ENCODE data around the gene KRT23.

Gene KRT23

DNA sequence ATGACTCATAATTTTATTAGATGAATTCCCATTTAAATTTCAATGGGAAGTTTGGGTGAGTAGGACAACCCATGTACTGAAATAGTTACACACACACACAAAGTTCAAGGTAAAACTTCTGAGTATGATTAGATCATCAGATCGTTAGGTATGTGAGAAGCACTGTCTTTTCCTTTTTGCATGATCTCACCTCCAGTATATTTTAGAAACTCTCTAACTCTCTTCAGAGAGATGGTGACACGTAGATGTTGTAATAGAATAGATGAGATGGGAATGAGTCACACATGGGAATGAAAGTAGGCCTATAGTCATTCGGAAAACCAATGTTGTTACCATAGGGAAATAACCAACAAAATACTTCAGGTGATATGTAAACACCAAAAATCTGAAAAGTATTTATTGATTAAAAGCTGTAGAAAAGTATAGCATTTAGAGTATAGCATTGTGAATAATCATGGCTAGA is 22.2 kb downstream of the KRT23 start (continued):
- TF ChIP-seq SP2 (tag by site-specific recombination; IDR thresholded peaks at IDR 0.05) (no peak), AEBP2 (tag by site-specific recombination; IDR thresholded peaks at IDR 0.05; ENCODE audit: borderline replicate concordance) (no peak), ZNF311 (tag by site-specific recombination; IDR thresholded peaks at IDR 0.05; ENCODE audit: borderline replicate concordance) (no peak), ZNF747 (tag by site-specific recombination; IDR thresholded peaks at IDR 0.05) (no peak), GLI4 (tag by site-specific recombination; IDR thresholded peaks at IDR 0.05) (no peak), ZNF561 (tag by site-specific recombination; IDR thresholded peaks at IDR 0.05; ENCODE audit: borderline replicate concordance) (no peak), ZNF426 (tag by site-specific recombination; IDR thresholded peaks at IDR 0.05) (no peak), REPIN1 (tag by site-specific recombination; IDR thresholded peaks at IDR 0.05; ENCODE audit: low read depth) (no peak), PATZ1 (tag by site-specific recombination; IDR thresholded peaks at IDR 0.05) (no peak), ZNF521 (tag by site-specific recombination; IDR thresholded peaks at IDR 0.05) (no peak), SCRT1 (tag by site-specific recombination; IDR thresholded peaks at IDR 0.05; ENCODE audit: borderline replicate concordance) (no peak), ZNF544 (tag by site-specific recombination; IDR thresholded peaks at IDR 0.05) (no peak), ZNF560 (tag by site-specific recombination; IDR thresholded peaks at IDR 0.05; ENCODE audit: borderline replicate concordance) (no peak), ZNF24 (tag by site-specific recombination; IDR thresholded peaks at IDR 0.05) (peak; percentile 59; the same call in 1 of the 2 replicates), YY1 (tag by site-specific recombination; IDR thresholded peaks at IDR 0.05) (no peak), ZNF518A (tag by site-specific recombination; conservative IDR thresholded peaks at IDR 0.05; ENCODE audit: low read depth) (peak; percentile 52), BCL6B (tag by site-specific recombination; IDR thresholded peaks at IDR 0.05) (no peak), ZNF571 (tag by site-specific recombination; IDR thresholded peaks at IDR 0.05) (no peak), ZSCAN23 (tag by site-specific recombination; IDR thresholded peaks at IDR 0.05) (no peak), ZNF248 (tag by site-specific recombination; IDR thresholded peaks at IDR 0.05) (no peak)
- TF ChIP-seq, protein P1, sequence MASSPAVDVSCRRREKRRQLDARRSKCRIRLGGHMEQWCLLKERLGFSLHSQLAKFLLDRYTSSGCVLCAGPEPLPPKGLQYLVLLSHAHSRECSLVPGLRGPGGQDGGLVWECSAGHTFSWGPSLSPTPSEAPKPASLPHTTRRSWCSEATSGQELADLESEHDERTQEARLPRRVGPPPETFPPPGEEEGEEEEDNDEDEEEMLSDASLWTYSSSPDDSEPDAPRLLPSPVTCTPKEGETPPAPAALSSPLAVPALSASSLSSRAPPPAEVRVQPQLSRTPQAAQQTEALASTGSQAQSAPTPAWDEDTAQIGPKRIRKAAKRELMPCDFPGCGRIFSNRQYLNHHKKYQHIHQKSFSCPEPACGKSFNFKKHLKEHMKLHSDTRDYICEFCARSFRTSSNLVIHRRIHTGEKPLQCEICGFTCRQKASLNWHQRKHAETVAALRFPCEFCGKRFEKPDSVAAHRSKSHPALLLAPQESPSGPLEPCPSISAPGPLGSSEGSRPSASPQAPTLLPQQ (tag by site-specific recombination; IDR thresholded peaks at IDR 0.05), result 0 out of 2 replicates have a peak, but pooled peaks have one; percentile 51
- TF ChIP-seq, protein P2, sequence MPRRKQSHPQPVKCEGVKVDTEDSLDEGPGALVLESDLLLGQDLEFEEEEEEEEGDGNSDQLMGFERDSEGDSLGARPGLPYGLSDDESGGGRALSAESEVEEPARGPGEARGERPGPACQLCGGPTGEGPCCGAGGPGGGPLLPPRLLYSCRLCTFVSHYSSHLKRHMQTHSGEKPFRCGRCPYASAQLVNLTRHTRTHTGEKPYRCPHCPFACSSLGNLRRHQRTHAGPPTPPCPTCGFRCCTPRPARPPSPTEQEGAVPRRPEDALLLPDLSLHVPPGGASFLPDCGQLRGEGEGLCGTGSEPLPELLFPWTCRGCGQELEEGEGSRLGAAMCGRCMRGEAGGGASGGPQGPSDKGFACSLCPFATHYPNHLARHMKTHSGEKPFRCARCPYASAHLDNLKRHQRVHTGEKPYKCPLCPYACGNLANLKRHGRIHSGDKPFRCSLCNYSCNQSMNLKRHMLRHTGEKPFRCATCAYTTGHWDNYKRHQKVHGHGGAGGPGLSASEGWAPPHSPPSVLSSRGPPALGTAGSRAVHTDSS (tag by site-specific recombination; IDR thresholded peaks at IDR 0.05), result no peak
- TF ChIP-seq, protein P3, sequence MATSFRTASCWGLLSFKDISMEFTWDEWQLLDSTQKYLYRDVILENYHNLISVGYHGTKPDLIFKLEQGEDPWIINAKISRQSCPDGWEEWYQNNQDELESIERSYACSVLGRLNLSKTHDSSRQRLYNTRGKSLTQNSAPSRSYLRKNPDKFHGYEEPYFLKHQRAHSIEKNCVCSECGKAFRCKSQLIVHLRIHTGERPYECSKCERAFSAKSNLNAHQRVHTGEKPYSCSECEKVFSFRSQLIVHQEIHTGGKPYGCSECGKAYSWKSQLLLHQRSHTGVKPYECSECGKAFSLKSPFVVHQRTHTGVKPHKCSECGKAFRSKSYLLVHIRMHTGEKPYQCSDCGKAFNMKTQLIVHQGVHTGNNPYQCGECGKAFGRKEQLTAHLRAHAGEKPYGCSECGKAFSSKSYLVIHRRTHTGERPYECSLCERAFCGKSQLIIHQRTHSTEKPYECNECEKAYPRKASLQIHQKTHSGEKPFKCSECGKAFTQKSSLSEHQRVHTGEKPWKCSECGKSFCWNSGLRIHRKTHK (tag by site-specific recombination; IDR thresholded peaks at IDR 0.05), result peak; percentile 13; the same call in 1 of the 2 replicates
- TF ChIP-seq, protein P4, sequence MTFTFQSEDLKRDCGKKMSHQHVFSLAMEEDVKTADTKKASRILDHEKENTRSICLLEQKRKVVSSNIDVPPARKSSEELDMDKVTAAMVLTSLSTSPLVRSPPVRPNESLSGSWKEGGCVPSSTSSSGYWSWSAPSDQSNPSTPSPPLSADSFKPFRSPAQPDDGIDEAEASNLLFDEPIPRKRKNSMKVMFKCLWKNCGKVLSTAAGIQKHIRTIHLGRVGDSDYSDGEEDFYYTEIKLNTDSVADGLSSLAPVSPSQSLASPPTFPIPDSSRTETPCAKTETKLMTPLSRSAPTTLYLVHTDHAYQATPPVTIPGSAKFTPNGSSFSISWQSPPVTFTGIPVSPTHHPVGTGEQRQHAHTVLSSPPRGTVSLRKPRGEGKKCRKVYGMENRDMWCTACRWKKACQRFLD (tag by site-specific recombination; IDR thresholded peaks at IDR 0.05), result no peak

Data from HEK293 (cell line).